ENCODE data around the gene ROBO1. TPM values are rescaled to one million over a fixed set of nuclear protein-coding genes. Genes with fewer than 3 reads are reported as not detected.

Gene ROBO1
- total RNA-seq, 1 donor from 2014 or later, result 27.1 TPM

- intact Hi-C loops (cut with DNase I), result no loop called here
- Histone ChIP-seq H3K27me3 (no peaks in the 10 kb centered on the region), H3K36me3 (no peaks in the 10 kb centered on the region), H3K27ac (no peak overlapping the region), H3K4me1 (no peaks in the 10 kb centered on the region), H3K4me3 (no peak overlapping the region), H3K9me3 (no peaks in the 10 kb centered on the region)
- TF ChIP-seq, protein P1, sequence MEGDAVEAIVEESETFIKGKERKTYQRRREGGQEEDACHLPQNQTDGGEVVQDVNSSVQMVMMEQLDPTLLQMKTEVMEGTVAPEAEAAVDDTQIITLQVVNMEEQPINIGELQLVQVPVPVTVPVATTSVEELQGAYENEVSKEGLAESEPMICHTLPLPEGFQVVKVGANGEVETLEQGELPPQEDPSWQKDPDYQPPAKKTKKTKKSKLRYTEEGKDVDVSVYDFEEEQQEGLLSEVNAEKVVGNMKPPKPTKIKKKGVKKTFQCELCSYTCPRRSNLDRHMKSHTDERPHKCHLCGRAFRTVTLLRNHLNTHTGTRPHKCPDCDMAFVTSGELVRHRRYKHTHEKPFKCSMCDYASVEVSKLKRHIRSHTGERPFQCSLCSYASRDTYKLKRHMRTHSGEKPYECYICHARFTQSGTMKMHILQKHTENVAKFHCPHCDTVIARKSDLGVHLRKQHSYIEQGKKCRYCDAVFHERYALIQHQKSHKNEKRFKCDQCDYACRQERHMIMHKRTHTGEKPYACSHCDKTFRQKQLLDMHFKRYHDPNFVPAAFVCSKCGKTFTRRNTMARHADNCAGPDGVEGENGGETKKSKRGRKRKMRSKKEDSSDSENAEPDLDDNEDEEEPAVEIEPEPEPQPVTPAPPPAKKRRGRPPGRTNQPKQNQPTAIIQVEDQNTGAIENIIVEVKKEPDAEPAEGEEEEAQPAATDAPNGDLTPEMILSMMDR (IDR thresholded peaks at IDR 0.05), result no peak
- ATAC-seq (no peak), DNase-seq (no peak)
Measured at GRCh38 chr3:78905700-78906099, 862.1 kb downstream of the ROBO1 start.

DNA sequence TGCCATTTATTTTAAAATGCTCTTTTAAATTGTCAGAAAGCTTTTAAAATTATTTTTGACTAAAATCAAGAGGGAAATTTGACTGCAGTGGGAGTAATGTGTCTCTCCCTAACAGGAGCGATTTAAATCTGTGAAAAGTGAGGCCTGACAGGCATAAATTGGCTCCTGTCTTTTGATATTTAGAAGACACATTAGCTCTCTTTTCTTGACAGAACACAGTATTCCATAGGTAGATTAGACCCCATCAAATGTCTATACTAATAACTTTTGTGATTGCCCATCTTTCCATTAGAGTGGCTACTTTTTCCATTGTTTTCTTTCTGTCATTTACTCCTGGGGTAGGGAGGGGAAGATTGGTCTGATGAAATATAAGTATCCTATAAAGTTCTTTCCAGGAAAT lies 866.3 kb downstream of the ROBO1 start:
- DNase-seq (no peak), ATAC-seq (no peak)
- Histone ChIP-seq H3K4me1 (no peaks in the 10 kb centered on the region), H3K9me3 (no peaks in the 10 kb centered on the region), H3K27ac (no peak overlapping the region), H3K36me3 (no peaks in the 10 kb centered on the region), H3K27me3 (no peaks in the 10 kb centered on the region), H3K4me3 (no peak overlapping the region)
- intact Hi-C loops (cut with DNase I), result no loop called here
- TF ChIP-seq, protein P1 (IDR thresholded peaks at IDR 0.05), result no peak

- Histone ChIP-seq H3K27ac (no peak overlapping the region), H3K9me3 (no peaks in the 10 kb centered on the region), H3K4me3 (no peak overlapping the region), H3K27me3 (no peaks in the 10 kb centered on the region), H3K4me1 (no peaks in the 10 kb centered on the region), H3K36me3 (no peaks in the 10 kb centered on the region)
- intact Hi-C loops (cut with DNase I), result no loop called here
- DNase-seq, result no peak
- TF ChIP-seq, protein P1 (IDR thresholded peaks at IDR 0.05), result no peak
- ATAC-seq, result no peak
Measured at GRCh38 chr3:78900880-78901279, 866.9 kb downstream of the ROBO1 start.

DNA sequence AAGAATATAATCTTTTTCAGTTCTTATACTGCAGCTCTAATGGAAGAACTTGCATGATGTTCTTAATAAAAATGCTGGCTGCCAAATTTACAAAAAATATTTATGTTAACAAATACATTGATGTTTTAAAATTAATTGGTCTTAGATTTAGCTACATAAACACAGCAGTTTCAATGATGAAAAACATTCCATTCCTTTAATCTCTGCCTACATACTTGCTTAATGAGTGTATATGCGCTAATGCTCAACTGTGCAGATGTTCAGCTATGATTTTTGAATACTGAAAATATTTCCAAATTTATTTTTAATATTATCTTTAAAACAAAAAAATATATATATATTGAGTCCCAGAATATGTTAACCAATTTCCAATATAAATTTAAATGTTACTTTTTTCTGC lies 867.4 kb downstream of the ROBO1 start:
- no peak for ATAC-seq
- intact Hi-C loops (cut with DNase I), result no loop called here

GRCh38 chr3:78895528-78895927 lies 872.3 kb downstream of the ROBO1 start:
- H3K9me3 ChIP-seq, result no peaks in the 10 kb centered on the region
- no peaks in the 10 kb centered on the region for H3K4me1 ChIP-seq
- intact Hi-C loops (cut with DNase I), result no loop called here
- no peak overlapping the region for H3K27ac ChIP-seq
- H3K36me3 ChIP-seq, result no peaks in the 10 kb centered on the region
- no peaks in the 10 kb centered on the region for H3K27me3 ChIP-seq
- TF ChIP-seq, protein P1 (IDR thresholded peaks at IDR 0.05), result no peak
- no peak for ATAC-seq
- no peak overlapping the region for H3K4me3 ChIP-seq
- DNase-seq, result no peak

More for the DNA sequence above, 867.4 kb downstream of the ROBO1 start:
- Histone ChIP-seq H3K27me3 (no peaks in the 10 kb centered on the region), H3K27ac (no peak overlapping the region), H3K36me3 (no peaks in the 10 kb centered on the region), H3K9me3 (no peaks in the 10 kb centered on the region), H3K4me1 (no peaks in the 10 kb centered on the region), H3K4me3 (no peak overlapping the region)
- DNase-seq, result no peak
- TF ChIP-seq, protein P1 (IDR thresholded peaks at IDR 0.05), result no peak

- Histone ChIP-seq H3K4me3 (no peak overlapping the region), H3K4me1 (no peaks in the 10 kb centered on the region), H3K27me3 (no peaks in the 10 kb centered on the region), H3K27ac (no peak overlapping the region), H3K9me3 (no peaks in the 10 kb centered on the region), H3K36me3 (no peaks in the 10 kb centered on the region)
- DNase-seq, result no peak
- TF ChIP-seq, protein P1 (IDR thresholded peaks at IDR 0.05), result no peak
- intact Hi-C loops (cut with DNase I), result no loop called here
- no peak for ATAC-seq
Measured at GRCh38 chr3:78894787-78895186, 873.0 kb downstream of the ROBO1 start.

Data from upper lobe of right lung (tissue), 1 donor.